D721Med (cell line): ENCODE results near the gene CFAP97.

ENCODE experiments used
- DNase-seq: peaks from one replicate; pipeline ENCODE4 v3.0.0; 2011; ENCODE audit warnings: low spot score; ENCODE audit not compliant: insufficient read length
- FAIRE-seq: peaks from 2 replicates; lab custom pipeline; 2011; peaks lifted over from hg19 to GRCh38; lab: Jason Lieb, UNC
- TF ChIP-seq, protein P1 (sequence below): IDR thresholded peaks from 2 replicates; pipeline ENCODE4 v1.5.1; 2012; ENCODE audit warnings: mild to moderate bottlenecking, control low read depth; ENCODE audit not compliant: insufficient read depth; ENCODE audit errors: missing control alignments

Gene CFAP97

DNA sequence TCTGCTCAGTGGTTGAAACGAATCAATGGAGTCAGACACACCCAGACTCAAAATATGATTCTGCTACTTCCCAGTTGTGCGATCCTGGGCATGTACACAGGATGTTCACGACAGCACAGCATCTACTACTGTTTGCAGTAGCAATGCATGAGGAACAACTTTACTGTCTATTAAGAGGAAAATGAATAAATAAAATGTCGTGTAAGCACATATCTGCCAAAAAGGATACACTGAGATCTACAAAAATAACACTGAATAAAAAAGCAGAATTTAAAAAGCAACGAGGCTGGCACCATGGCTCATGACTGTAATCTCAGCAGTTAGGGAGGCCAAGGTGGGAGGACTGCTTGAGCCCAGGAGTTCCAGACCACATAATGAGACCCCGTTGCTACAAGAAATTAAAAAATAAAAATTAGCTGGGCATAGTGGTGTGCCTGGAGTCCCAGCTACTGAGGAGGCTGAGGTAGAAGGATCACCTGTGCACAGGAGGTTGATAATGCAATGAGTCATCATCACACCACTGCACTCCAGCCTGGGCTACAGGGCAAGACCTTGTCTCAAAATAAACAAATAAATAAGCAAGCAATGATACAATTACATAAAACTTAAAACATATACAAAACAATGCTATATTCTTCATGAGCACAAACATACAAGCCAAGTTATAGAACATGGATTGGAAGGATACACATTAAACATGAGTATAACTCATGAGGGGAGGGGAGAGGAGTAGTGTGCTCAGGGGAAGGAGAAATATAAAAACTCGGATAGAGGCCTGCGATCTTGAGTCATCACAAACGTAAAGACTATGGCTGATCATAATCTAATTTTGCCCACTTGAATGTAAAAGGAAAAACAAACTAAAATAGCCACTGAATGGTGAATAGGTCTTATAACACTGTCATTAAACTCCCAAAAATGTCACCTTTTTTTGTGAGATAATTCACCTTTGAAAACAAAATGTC lies 8.6 kb downstream of the CFAP97 start:
- no peak for DNase-seq
- FAIRE-seq: no peak
- TF ChIP-seq, protein P1, sequence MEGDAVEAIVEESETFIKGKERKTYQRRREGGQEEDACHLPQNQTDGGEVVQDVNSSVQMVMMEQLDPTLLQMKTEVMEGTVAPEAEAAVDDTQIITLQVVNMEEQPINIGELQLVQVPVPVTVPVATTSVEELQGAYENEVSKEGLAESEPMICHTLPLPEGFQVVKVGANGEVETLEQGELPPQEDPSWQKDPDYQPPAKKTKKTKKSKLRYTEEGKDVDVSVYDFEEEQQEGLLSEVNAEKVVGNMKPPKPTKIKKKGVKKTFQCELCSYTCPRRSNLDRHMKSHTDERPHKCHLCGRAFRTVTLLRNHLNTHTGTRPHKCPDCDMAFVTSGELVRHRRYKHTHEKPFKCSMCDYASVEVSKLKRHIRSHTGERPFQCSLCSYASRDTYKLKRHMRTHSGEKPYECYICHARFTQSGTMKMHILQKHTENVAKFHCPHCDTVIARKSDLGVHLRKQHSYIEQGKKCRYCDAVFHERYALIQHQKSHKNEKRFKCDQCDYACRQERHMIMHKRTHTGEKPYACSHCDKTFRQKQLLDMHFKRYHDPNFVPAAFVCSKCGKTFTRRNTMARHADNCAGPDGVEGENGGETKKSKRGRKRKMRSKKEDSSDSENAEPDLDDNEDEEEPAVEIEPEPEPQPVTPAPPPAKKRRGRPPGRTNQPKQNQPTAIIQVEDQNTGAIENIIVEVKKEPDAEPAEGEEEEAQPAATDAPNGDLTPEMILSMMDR: no peak

DNA sequence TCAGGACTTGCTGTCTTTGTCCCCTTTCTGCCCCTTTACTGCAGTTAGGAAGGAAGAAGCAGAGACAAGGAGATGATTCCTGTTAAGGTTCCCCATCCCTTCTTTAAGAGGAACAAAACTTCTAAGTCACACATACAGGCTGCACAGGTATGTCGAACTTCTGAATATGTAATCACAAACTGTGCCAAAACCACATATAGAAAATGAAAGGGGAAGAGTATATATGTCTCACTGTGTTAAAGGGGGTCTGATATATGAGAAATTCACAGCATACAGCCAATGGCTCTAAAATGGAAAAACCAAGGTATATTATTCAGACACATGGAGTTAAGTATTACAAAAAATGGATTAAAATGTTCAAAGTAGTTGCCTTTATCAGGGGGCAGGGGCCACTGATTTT lies 11.7 kb downstream of the CFAP97 start:
- no peak for DNase-seq
- FAIRE-seq: no peak
- TF ChIP-seq, protein P1: no peak

DNA sequence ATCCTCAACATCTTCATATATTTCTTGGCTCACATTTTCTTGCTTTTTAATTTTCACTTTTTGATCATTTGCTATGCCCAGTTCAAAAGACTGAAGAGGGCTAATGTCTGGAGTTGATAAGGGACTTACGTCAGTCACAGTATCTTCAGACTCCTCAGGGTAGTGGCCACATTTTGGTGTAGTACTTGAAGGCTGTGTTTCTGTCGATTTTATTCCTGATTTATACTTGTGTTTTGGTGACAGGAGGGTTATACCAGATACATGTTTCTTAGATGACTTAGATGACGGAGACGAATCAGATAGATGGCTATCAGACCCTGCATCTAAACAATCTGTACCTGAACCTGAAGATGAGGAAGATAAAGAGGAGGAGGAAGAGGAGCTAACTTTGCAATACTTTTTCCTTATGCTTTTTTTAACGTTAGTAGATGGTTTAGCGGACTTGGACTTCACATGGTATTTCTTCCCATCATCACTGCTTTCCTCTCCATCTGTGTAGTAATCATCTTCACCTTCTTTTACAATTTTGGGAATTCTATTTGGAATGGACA lies 13.4 kb downstream of the CFAP97 start:
- no peak for FAIRE-seq
- TF ChIP-seq, protein P1: no peak
- DNase-seq: no peak

DNA sequence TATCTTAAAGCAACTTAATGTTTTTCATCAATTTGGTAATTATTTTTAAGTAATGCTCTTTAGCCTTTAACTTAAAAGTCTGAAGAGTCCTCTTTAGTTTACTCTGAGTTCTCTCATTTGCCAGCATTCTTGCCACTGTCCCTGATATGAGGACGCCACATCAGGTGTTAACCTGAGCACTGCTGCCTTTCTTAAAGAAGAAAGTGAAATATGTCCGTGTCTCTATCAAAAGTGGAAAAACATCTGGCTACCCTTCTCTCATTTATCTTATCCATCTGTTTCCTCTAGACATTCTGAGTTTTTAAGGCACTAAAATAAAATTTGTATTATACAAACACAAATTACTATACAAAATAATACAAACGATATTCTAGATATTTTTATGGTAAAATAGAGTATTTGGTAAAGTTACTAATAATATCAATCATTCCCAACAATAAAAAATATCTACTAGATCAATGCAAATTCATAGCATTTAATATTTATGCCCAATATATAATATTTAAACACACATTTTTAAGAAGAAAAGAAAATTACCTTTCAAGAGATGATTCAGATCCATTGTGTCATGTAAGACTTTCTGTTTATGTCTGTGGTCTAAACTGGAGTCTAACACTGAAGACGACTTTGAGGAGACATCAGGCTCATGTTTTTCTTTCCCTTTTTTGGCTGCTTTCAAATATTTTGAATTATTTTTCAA lies 14.0 kb downstream of the CFAP97 start:
- DNase-seq (no peak), FAIRE-seq (no peak)
- TF ChIP-seq, protein P1: no peak

DNA sequence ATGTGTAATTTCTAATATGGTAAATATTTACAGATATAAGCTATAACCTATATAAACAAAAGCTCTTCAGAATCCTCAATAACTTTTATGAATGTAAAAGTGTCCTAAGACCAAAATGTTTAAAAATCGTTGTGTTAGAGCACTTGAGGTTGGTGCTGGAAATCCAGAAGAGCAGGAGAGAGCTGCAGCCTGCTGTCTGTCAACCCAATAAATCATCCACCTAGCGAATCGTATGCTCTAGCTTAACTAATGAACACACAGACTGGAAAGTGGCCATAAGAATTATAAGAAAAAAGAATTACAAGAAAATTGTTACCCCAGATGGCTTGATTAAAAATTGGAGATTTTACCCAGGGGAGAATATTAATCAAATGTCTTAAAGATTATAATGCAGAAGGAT lies 17.0 kb downstream of the CFAP97 start:
- DNase-seq (no peak), FAIRE-seq (no peak)
- TF ChIP-seq, protein P1: no peak

DNA sequence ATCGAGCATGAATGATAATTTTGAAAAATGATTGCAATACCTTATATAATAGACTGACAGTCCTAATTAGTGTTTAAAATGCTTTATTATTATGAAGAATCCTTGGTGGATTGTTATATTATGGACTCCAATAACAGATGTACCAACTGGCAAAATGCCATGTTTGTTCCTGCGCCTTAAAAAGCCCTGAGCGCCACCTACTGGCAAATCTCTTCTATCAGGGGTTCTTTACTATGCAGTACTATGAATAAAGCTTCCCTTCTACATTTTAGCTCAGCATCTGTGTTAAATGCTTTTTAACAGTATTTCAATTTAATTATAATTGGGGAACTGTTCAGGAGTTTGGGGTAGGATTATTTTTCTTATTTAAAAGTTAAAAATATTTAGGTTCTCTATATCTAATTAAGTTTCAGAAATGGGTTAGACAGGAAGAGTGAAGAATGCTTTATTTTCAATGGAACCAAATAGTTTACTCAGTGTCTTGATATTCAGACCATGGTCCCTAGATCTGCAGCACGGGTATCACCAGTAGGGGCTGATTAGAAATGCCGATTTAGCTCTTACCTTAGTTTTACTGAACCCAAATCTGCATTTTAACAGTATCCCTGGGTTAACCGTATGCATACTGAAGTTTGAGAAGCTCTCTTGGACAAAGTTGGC lies 20.0 kb downstream of the CFAP97 start:
- TF ChIP-seq, protein P1: peak; percentile 80
- peak; percentile 80 for FAIRE-seq

More for the DNA sequence above, 20.0 kb downstream of the CFAP97 start:
- peak; percentile 36 for DNase-seq
